ENCODE results near the gene TUBB2A.
"Not testable (repeated sequence)": the region's sequence is repeated elsewhere in the genome, so short reads cannot be mapped to it uniquely, and the experiment has no call there.

TUBB2A gene

DNA sequence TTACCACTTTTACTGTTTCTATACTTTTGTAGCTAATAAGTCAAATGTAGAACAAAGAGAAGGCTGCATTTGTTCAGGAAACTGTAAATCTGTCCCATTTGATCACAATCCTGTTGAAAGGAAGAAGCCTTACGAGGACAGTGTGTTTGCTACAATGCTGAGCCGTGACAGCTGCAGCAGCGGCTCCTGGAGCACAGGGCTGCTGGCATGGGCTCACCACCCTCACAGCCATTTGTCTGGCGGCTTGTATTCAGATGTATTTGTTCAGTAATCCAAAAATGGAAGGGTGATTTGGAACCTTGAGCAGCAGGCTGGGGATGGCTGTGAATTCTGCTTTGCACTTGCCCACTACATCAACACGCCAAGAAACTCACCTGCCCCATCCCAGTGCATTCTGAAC lies 5.7 kb downstream of the TUBB2A start:
- no peak for DNase-seq

GRCh38 chr6:3147914-3148757 lies 9.2 kb downstream of the TUBB2A start:
- DNase-seq: peak; percentile 90

DNA sequence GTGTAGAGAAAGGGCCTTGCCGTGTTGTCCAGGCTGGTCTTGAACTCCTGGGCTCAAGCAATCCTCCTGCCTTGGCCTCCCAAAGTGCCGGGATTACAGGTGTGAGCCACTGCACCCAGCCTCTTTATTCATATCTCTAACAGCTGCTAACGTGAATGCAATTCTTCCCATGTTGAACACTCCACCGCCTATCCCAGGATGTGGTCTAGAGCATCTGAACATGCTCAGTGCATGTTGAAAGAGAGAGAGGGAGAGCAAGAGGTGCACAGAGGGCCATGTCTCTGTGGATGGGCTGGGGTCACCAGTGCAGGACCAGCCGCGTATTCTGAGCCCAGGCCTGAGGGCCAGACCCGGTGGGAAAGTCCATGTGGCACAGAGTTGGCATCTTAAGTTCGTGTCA lies 12.8 kb downstream of the TUBB2A start:
- no peak for DNase-seq

DNA sequence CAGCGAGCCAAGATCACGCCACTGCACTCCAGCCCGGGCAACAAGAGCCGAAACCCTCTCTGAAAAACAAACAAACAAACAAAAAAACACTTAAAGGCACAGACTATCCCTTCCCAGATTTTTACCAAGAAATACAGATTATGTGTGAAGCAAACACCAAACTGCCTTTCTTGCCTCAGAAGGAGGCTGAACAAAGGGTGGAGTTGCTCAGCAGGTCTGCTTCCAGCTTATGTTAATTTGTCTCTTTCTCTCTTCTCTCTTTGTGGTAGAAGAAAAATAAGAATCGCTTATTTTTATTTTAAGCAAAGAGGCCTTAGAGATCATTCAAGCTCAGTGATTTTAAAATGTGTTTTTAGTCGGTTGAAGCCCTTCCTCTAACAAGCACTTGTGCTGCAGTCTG lies 14.2 kb downstream of the TUBB2A start:
- DNase-seq: no peak

GRCh38 chr6:3142536-3142935 lies 14.8 kb downstream of the TUBB2A start:
- no peak for DNase-seq

DNA sequence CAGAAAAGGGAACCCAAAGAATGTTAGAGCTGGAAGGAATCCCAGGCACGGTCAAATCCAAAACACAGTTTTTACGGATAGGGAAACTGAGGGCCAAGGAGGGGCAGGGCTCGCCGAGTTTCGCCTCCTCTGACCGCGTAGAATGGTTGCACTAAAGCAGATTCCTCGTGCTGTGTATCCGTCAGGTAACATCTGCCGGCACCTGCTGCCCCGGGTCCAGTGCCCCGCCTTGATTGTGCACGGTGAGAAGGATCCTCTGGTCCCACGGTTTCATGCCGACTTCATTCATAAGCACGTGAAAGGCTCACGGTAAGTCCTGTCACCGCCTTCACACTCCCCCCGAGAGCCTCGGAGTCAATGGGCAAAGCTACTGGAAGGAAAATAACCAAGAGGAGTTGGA lies 17.1 kb downstream of the TUBB2A start:
- DNase-seq: no peak

DNA sequence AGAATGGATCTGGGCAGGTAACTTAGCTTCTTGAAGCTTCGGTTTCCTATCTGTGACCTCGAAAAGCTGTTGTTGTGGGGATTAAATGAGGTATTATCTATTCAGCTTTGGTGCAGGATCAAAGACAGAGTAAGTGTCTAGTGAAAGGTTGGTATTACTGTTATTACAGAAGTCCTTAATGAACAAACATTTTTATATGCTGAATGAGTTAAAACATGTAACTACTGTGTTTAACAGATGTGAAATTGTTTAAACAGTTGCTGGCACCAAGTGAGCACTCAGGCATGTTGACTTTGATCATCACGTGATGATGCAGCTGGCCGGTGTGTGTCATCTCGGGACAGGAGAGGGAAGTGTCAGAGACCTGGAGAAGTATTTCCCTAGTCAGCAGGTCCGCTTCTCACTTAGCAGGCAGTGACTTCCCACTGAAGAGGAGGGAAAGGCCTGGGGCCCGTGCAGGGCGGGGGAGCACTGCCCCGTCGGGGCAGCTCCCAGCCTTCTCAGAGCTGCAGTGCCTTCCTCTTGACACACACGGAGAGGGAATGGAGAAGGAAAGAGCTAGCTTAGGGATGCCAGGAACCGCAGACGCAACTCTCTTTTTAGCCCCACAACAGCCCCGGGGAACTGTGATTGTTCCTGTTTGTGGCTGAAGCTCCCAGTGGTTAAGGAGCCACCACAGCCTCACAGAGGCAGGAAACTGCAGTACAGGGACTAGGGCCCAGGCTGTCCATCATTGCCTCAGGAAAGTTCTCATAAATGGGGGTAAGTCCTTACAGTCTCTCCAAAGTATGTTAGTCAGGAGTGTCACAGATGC lies 18.0 kb downstream of the TUBB2A start:
- peak; percentile 96 for DNase-seq

- no peak for DNase-seq
Observed at GRCh38 chr6:3138341-3138740, 19.0 kb downstream of the TUBB2A start.

- DNase-seq: not testable (repeated sequence)
Observed at GRCh38 chr6:3137873-3138272, 19.5 kb downstream of the TUBB2A start.

- DNase-seq: peak; percentile 36
Observed at GRCh38 chr6:3137057-3137777, 20.1 kb downstream of the TUBB2A start.

DNA sequence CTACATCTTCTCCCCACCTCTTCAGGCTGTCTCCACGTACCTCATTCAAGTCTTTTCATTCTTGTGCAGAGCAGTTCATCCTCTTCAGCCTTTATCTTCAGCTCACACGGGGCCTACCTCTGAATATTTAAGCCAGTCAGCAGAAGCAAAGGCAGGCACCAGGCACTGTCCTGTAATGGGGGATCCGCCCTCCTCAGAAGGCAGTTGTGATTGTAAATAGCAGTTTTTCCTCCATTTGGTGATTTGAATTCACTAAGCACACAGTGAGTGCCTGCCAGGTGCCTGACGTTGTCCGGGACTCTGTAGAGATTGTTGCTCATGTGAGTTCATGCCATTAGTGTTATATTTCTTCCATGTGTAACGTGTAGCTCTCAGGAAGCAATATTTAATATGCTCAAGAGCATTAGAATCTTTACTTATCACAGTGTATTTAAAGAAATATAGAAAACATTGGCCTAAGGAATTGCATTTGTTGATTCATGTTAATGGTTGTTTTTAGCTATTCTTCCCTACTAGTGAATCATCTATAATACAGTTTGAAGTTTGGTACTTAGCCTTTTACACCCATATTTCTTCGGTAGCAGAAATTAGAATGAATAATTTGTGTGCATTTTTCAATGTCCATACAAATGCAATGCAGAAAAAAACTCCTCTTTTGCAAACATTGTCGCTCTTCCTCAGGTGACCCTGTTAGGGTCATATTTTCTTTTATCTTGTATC lies 20.9 kb downstream of the TUBB2A start:
- DNase-seq: peak; percentile 35

DNA sequence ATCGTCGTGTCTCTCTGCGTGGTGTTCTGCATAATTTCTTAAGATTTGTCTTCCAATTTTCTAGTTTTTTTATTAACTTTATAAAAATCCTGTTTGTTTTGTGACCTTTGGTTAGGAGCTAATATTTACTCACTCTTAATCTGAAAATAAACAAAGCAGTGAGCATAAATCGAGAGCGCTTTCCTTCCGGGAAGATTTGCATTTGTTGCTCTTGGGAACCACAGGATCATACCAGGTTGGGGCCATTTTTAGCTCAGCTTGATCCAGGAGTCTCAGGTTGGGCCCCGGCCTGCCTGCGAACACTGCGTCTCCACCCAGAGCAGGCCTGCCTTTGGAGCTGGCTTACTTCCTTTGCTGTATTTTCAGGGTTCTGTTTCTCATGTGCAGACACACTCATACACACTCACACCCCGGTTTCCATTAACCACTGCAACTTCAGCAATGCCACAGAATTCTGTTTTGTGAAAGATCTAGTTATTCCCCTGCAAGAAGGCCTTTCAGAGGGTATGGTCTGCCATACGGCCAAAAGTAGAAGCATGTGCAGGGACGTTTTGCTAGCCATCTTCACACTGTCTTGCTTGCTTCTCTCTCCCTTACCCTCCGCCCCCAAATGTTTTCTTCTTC lies 21.6 kb downstream of the TUBB2A start:
- peak; percentile 46 for DNase-seq

GRCh38 chr6:3133515-3133914 lies 23.8 kb downstream of the TUBB2A start:
- no peak for DNase-seq

- no peak for DNase-seq
Observed at GRCh38 chr6:3131695-3132094, 25.6 kb downstream of the TUBB2A start.

DNA sequence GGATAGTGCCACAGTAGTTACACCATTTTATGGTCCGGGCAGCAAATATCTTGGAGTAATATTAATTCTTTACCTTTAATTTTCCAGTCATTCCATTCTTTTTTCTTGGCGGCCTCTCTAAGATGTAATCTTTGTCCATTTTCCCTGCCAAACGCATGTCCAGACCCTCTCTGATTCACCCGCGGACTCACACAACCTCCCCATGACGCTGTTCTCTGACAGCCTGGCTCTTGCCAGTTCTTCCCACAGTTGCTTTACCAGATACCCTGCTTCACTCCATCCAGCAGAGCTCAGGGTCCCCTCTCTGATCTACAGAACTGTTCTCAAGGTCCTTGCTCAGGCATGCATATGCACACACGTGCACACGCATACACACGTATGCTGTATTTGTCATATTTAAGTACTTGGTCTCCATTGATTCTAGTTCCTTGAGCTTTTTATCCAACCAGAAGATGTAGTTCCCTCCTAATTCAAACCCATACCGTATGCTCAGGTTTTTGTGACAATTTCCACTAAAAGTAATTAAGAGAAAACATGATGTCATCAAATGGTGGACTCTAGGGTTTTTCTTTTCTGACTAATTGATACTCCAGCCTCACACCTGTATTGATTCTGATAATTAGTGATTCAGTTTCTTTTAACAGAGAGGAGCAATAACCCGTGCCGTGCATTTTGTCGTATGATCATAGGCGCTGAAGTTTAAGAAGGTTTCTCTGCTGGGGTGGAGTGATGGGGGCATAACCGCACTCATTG lies 28.8 kb downstream of the TUBB2A start:
- no peak for DNase-seq

- no peak for DNase-seq
Observed at GRCh38 chr6:3125815-3126214, 31.5 kb downstream of the TUBB2A start.

- no peak for DNase-seq
Observed at GRCh38 chr6:3124667-3125066, 32.7 kb downstream of the TUBB2A start.

DNA sequence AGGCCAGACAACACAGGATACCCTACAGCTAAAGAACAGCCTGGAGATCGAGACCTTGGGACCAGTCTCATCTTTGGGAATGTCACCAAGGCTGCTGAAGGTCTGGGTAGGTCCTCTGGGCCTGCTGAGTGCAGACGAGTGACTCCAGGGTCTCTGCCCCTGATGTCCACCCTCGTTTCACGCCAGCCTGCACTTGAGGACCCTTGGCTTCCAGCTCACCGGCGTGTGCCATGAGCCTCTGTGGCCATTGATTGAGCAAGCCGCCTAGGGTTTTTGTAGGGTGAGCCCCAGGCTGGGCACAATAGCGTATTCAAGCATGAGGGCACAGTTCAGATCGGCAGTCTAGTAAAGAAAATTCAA lies 34.5 kb downstream of the TUBB2A start:
- DNase-seq: no peak

- DNase-seq: no peak
Observed at GRCh38 chr6:3120765-3121089, 36.6 kb downstream of the TUBB2A start.

- DNase-seq: no peak
Observed at GRCh38 chr6:3119040-3119723, 38.2 kb downstream of the TUBB2A start.

DNA sequence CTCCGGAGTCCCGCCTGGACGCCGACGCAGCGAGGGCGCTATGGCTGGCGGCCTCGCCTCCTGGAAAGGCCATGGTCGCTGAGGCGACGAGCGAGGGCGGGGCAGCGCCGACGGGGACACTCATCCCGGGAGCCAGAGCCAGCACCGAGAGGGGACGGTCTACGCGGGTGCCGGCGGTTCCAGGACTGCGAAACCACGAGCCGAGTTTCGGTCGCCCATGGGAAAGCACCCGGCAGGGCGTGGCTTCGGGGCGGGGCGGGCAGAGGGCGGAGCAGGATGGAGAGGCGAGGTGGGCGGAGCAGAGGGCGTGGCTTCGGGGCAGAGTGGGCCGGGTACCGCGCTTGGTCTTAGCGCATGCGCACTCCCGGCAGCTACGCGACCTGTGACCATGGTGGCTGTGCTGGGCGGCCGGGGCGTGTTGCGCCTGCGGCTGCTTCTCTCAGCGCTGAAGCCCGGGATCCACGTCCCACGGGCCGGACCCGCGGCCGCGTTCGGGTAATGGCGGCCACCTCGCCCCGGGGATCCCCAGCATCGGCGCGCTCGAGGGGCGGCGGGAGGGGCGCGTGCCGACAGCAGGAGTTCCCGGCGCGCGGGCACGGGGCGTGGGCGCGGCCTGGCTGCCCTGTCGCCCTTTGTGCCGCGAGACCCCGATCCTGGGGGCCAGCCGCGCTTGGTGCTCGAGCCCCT lies 38.8 kb downstream of the TUBB2A start, which contains the start of gene BPHL:
TSS of gene BPHL (plus strand) at position 359 of the 687 bp plus-strand sequence. CDS start at position 389, 30 bp downstream.
- peak; percentile 96 for DNase-seq

Measured in NCI-H2029 treated with DMSO at 0.1 percent for 48 hours (cell line).